Activated CD4-positive, alpha-beta T cell treated with anti-CD3 and anti-CD28 coated beads, Interleukin-2, amount 50 U/mL, for 16 hours (primary cell): ENCODE results near the gene LTBP1.

Source experiments
- DNase-seq: peaks from one replicate; pipeline ENCODE4 v3.0.0-alpha.2; 2020

Gene LTBP1

DNA sequence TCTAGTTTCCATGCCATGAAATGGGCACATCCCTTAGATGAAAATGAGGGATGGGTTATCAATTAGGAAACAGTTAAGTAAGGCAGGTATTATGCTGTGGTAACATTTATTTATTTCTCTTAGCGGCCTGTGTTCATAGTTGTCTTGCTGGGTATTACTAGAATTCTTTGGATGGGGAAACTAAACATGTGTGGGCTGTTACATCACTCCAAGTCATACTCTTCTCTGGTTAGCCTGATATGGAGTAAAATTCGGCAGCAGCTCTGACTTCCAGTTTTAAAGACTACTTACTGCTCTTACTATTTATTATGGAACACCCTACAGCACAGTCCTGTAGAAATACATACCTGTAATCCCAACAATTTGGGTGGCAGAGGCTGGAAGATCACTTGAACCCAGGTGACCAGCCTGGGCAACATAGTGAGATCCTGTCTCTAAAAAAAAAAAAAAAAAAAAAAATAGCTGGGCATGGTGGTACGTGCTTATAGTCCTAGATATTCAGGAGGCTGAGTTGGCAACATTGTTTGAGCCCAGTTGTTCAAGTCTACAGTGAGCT, 496.6 kb downstream of the LTBP1 start:
- DNase-seq: no peak

DNA sequence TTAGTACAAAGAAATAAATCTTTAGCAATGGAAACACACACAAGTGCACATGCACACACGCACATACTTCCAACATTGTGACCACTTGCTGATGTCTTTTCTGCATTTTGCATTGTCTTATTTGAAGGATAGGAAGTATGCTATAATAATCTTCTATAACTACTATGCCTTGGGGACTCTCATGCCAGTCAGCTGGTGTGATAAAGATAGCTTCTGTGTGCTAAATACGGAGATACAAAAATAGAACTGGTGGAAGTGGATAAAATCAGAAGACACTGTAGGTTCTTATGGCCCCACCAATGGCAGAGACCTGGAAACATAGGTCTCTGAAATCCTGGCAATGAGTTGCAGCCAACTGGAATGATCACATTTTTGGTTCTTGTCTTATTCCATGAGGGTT, 498.2 kb downstream of the LTBP1 start:
- DNase-seq: no peak

DNA sequence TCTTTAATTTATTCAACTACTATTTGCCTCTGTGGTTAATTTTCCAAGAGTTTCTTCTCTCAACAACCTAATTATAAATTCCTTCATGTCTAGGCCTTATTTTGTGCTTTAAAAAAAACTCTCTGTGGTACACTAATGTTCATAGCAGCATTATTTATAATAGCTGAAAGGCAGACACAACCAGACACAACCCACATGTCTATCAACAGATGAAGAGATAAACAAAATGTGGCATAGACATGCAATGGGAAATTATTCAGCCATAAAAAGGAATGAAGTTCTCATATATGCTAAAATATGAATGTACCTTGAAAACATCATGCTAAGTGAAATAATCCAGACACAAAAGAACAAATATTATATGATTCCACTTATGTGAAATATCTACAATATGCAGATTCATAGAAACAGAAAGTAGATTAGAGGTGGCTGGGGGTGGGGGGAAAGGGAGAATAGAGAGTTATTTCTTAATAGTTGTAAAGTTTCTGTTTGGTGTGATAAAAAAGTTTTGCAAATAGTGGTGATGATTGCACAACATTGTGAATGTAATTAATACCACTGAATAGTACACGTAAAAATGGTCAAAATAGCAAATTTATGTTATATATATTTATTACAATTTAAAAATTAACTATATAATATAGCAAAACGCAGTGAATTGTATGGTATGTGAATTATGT, 501.6 kb downstream of the LTBP1 start:
- no peak for DNase-seq
